Naive B cell (primary cell): ENCODE results near the gene LSM4. TPM values are rescaled to one million over a fixed set of nuclear protein-coding genes. Genes with fewer than 3 reads are reported as not detected.

Experiments
- ATAC-seq, 2 donors: fragments of 150-1000 bp; cut with Tn5 transposase; 2 replicates each; pipeline ENCODE4 v1.10.0; 2021; ENCODE audit warnings: low read depth in 2 of 2, mild to moderate bottlenecking in 2 of 2, moderate library complexity in 2 of 2
- DNase-seq: peaks from one replicate; pipeline ENCODE4 v3.0.0; 2022
- H3K27ac Mint-ChIP-seq, 6 donors: one replicate each; pipeline ENCODE4 v1.8.0; 2020 to 2022; ENCODE audit warnings: mild to moderate bottlenecking in 6 of 6, mixed read lengths in 6 of 6, moderate library complexity in 5 of 6, inconsistent platforms in 2 of 6
- H3K27me3 Mint-ChIP-seq, 3 donors: one replicate each; pipeline ENCODE4 v1.8.0; 2021 to 2022; ENCODE audit warnings: mixed read lengths in 3 of 3, mild to moderate bottlenecking in 1 of 3
- H3K36me3 Mint-ChIP-seq, 2 donors: one replicate each; pipeline ENCODE4 v1.8.0; 2020 to 2022; ENCODE audit warnings: mixed read lengths in 2 of 2, inconsistent platforms in 1 of 2, mild to moderate bottlenecking in 1 of 2
- H3K4me1 Mint-ChIP-seq, 3 donors: one replicate each; pipeline ENCODE4 v1.8.0; 2020 to 2022; ENCODE audit warnings: mixed read lengths in 3 of 3, inconsistent platforms in 1 of 3, mild to moderate bottlenecking in 1 of 3, moderate library complexity in 1 of 3
- H3K4me3 Mint-ChIP-seq, 8 donors: one replicate each; pipeline ENCODE4 v1.8.0; 2020 to 2022; ENCODE audit warnings: mild to moderate bottlenecking in 8 of 8, mixed read lengths in 8 of 8, moderate library complexity in 8 of 8, inconsistent platforms in 2 of 8
- H3K9me3 Mint-ChIP-seq, 7 donors: one replicate each; pipeline ENCODE4 v1.8.0; 2020 to 2022; ENCODE audit warnings: mixed read lengths in 7 of 7, mild to moderate bottlenecking in 5 of 7, inconsistent platforms in 2 of 7, moderate library complexity in 1 of 7
- polyA plus RNA-seq, 6 donors: library from polyadenylated mRNA; unstranded; fragments of 300-500 nt; fragmentation: Illumina TruSeq; gene quantifications; one replicate each; pipeline ENCODE4 v1.2.3, GENCODE V29; 2021; ENCODE audit warnings: low read depth in 6 of 6

The LSM4 gene
- polyA plus RNA-seq, 6 donors from 2014 or later: 111 to 157 (median 123) TPM

- ATAC-seq (peak; percentile 58 to 63), DNase-seq (peak; percentile 99)
- peaks cover 51 to 64% (median 56%) of the 10 kb centered on the region in 3 donors for H3K4me1 Mint-ChIP-seq
These were observed 41.5 kb downstream of the LSM4 start, which contains the start of gene JUND for GRCh38 chr19:18281082-18282020. Gene JUND (minus strand): TSS chr19:18281622. CDS start chr19:18281484, 138 bp downstream.

GRCh38 chr19:18280247-18281081 is 42.4 kb downstream of the LSM4 start:
- H3K4me1 Mint-ChIP-seq: peaks cover 50 to 64% (median 58%) of the 10 kb centered on the region in 3 donors
- H3K36me3 Mint-ChIP-seq: peaks cover 9 to 18% of the 10 kb centered on the region in 2 donors
- peak overlapping the region; percentile 87 to 99 (median 96) for H3K4me3 Mint-ChIP-seq
- DNase-seq: peak; percentile 87
- H3K27me3 Mint-ChIP-seq: peaks cover 0 to 9% (median 7%) of the 10 kb centered on the region in 3 donors
- peak overlapping the region; percentile 98 to 100 (median 100) for H3K27ac Mint-ChIP-seq
- peak; percentile 5 for ATAC-seq
- H3K9me3 Mint-ChIP-seq: peaks cover 0 to 2% (median 0%) of the 10 kb centered on the region in 7 donors

More at GRCh38 chr19:18281082-18282020, 41.5 kb downstream of the LSM4 start, which contains the start of gene JUND:
- Mint-ChIP-seq H3K4me3 (peak within 1 kb of the TSS; percentile 87 to 99 (median 96)), H3K9me3 (peaks cover 0 to 2% (median 0%) of the 10 kb centered on the region in 7 donors), H3K27ac (peak within 1 kb of the TSS; percentile 98 to 100 (median 99)), H3K27me3 (peaks cover 0 to 7% (median 6%) of the 10 kb centered on the region in 3 donors), H3K36me3 (peaks cover 9 to 18% of the 10 kb centered on the region in 2 donors)

GRCh38 chr19:18279516-18280246 is 43.2 kb downstream of the LSM4 start:
- Mint-ChIP-seq H3K27ac (peak overlapping the region; percentile 98 to 100 (median 100)), H3K27me3 (peaks cover 0 to 12% (median 7%) of the 10 kb centered on the region in 3 donors), H3K4me1 (peaks cover 49 to 61% (median 58%) of the 10 kb centered on the region in 3 donors), H3K9me3 (peaks cover 0 to 2% (median 0%) of the 10 kb centered on the region in 7 donors), H3K4me3 (peak overlapping the region; percentile 87 to 99 (median 96)), H3K36me3 (peaks cover 9 to 18% of the 10 kb centered on the region in 2 donors)
- ATAC-seq (peak; percentile 13 to 18), DNase-seq (peak; percentile 91)

- Mint-ChIP-seq H3K9me3 (peaks cover 0 to 2% (median 0%) of the 10 kb centered on the region in 7 donors), H3K27ac (peak overlapping the region; percentile 98 to 100 (median 100)), H3K4me1 (peaks cover 49 to 63% (median 60%) of the 10 kb centered on the region in 3 donors), H3K36me3 (peaks cover 9 to 18% of the 10 kb centered on the region in 2 donors), H3K27me3 (peaks cover 0 to 12% (median 7%) of the 10 kb centered on the region in 3 donors), H3K4me3 (peak overlapping the region; percentile 87 to 99 (median 96))
- ATAC-seq: no peak
- DNase-seq: no peak
These were observed 43.7 kb downstream of the LSM4 start for GRCh38 chr19:18279266-18279515.

- ATAC-seq (no peak), DNase-seq (peak; percentile 49)
- Mint-ChIP-seq H3K27ac (peak overlapping the region; percentile 98 to 100 (median 100)), H3K4me3 (peak overlapping the region; percentile 87 to 99 (median 96)), H3K9me3 (peaks cover 0 to 2% (median 0%) of the 10 kb centered on the region in 7 donors), H3K27me3 (peaks cover 0 to 12% (median 7%) of the 10 kb centered on the region in 3 donors), H3K36me3 (peaks cover 9 to 18% of the 10 kb centered on the region in 2 donors), H3K4me1 (peaks cover 52 to 65% (median 63%) of the 10 kb centered on the region in 3 donors)
These were observed 44.2 kb downstream of the LSM4 start for GRCh38 chr19:18278521-18279265.

GRCh38 chr19:18274781-18275356 is 48.0 kb downstream of the LSM4 start:
- DNase-seq (peak; percentile 62), ATAC-seq (peak; percentile 2)
- H3K27ac Mint-ChIP-seq: peak overlapping the region; percentile 38 to 100 (median 96)
- peaks cover 40 to 67% (median 64%) of the 10 kb centered on the region in 3 donors for H3K4me1 Mint-ChIP-seq
- peaks cover 8 to 14% of the 10 kb centered on the region in 2 donors for H3K36me3 Mint-ChIP-seq
- peaks cover 0 to 2% (median 0%) of the 10 kb centered on the region in 7 donors for H3K9me3 Mint-ChIP-seq
- H3K4me3 Mint-ChIP-seq: peak overlapping the region in 6 of 8 donors; percentile 15 to 99 (median 48)
- peaks cover 0 to 12% (median 7%) of the 10 kb centered on the region in 3 donors for H3K27me3 Mint-ChIP-seq

- Mint-ChIP-seq H3K4me1 (peaks cover 34 to 63% (median 58%) of the 10 kb centered on the region in 3 donors), H3K27me3 (peaks cover 0 to 6% (median 1%) of the 10 kb centered on the region in 3 donors), H3K36me3 (peaks cover 2 to 8% of the 10 kb centered on the region in 2 donors), H3K27ac (peak within 1 kb of the TSS; percentile 38 to 100 (median 96)), H3K9me3 (no peaks in the 10 kb centered on the region), H3K4me3 (peak within 1 kb of the TSS; percentile 15 to 99 (median 60))
- DNase-seq (peak; percentile 59), ATAC-seq (peak; percentile 2 to 3)
These were observed 48.6 kb downstream of the LSM4 start, which contains the start of gene IQCN for GRCh38 chr19:18274219-18274780. Gene IQCN (minus strand): TSS chr19:18274452. CDS start chr19:18269478, 4,974 bp downstream.

GRCh38 chr19:18273561-18274218 is 49.2 kb downstream of the LSM4 start:
- peaks cover 34 to 59% (median 52%) of the 10 kb centered on the region in 3 donors for H3K4me1 Mint-ChIP-seq
- ATAC-seq: no peak
- H3K27ac Mint-ChIP-seq: peak overlapping the region; percentile 38 to 100 (median 96)
- peak overlapping the region in 7 of 8 donors; percentile 16 to 99 (median 32) for H3K4me3 Mint-ChIP-seq
- peak; percentile 51 for DNase-seq
- H3K36me3 Mint-ChIP-seq: peaks cover 0 to 2% of the 10 kb centered on the region in 2 donors
- no peaks in the 10 kb centered on the region for H3K9me3 Mint-ChIP-seq
- H3K27me3 Mint-ChIP-seq: peaks cover 0 to 6% (median 0%) of the 10 kb centered on the region in 3 donors

GRCh38 chr19:18271433-18271841 is 51.4 kb downstream of the LSM4 start:
- ATAC-seq: peak; percentile 4 to 14
- peaks cover 0 to 14% of the 10 kb centered on the region in 2 donors for H3K36me3 Mint-ChIP-seq

GRCh38 chr19:18270326-18270725 is 52.5 kb downstream of the LSM4 start:
- H3K27me3 Mint-ChIP-seq: peaks cover 0 to 2% (median 0%) of the 10 kb centered on the region in 3 donors
- ATAC-seq (no peak), DNase-seq (peak; percentile 39)
- peak overlapping the region in 2 of 8 donors; percentile 36 to 99 for H3K4me3 Mint-ChIP-seq
- H3K36me3 Mint-ChIP-seq: peaks cover 0 to 21% of the 10 kb centered on the region in 2 donors
- H3K9me3 Mint-ChIP-seq: no peaks in the 10 kb centered on the region
- peak overlapping the region in 4 of 6 donors; percentile 64 to 100 (median 94) for H3K27ac Mint-ChIP-seq
- H3K4me1 Mint-ChIP-seq: peaks cover 32 to 39% (median 37%) of the 10 kb centered on the region in 3 donors

More at GRCh38 chr19:18271433-18271841, 51.4 kb downstream of the LSM4 start:
- peaks cover 0 to 6% (median 0%) of the 10 kb centered on the region in 3 donors for H3K27me3 Mint-ChIP-seq
- peak overlapping the region; percentile 8 to 100 (median 92) for H3K27ac Mint-ChIP-seq
- no peaks in the 10 kb centered on the region for H3K9me3 Mint-ChIP-seq
- H3K4me1 Mint-ChIP-seq: peaks cover 32 to 41% (median 35%) of the 10 kb centered on the region in 3 donors
- H3K4me3 Mint-ChIP-seq: peak overlapping the region in 3 of 8 donors; percentile 31 to 99 (median 68)
- peak; percentile 63 for DNase-seq
